ENCODE results near the gene PUM1. TPM values are rescaled to one million over a fixed set of nuclear protein-coding genes. Genes with fewer than 3 reads are reported as not detected.
A peak's percentile ranks its signal among the peaks of the same experiment; 100 is the strongest.

Gene PUM1
- total RNA-seq, 1 donor from 2014 or later = 188 TPM

DNA sequence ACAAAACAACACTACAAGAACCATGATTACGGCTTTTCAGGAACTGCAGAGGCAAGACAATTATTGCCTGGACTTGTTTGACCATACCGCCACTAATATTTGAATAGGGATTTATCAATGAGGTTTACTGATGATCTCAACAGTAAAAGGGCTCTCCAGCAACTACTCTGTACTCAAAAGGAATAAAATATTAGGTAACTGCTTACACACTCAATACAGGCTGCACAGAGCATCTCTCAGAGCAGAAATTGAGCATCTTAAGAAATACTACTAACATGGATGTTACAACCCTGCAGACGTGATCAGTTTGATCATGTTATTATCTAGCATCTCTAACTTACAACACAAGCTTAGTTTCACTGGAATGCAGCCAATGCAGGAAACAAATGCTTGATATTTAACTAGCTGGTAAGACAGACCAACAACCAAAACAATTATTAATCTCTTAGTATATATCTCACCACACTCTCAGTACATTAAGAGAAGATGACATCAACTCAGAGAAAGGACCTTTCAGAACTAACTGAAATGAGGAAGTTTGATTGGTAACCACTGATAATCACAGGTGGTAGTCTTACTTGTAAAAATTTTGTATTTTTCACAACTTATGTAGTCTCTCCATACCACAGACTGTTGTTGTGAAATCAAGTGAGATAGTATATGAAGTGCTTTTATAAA is 52.2 kb downstream of the PUM1 start:
- TF ChIP-seq, protein P1, sequence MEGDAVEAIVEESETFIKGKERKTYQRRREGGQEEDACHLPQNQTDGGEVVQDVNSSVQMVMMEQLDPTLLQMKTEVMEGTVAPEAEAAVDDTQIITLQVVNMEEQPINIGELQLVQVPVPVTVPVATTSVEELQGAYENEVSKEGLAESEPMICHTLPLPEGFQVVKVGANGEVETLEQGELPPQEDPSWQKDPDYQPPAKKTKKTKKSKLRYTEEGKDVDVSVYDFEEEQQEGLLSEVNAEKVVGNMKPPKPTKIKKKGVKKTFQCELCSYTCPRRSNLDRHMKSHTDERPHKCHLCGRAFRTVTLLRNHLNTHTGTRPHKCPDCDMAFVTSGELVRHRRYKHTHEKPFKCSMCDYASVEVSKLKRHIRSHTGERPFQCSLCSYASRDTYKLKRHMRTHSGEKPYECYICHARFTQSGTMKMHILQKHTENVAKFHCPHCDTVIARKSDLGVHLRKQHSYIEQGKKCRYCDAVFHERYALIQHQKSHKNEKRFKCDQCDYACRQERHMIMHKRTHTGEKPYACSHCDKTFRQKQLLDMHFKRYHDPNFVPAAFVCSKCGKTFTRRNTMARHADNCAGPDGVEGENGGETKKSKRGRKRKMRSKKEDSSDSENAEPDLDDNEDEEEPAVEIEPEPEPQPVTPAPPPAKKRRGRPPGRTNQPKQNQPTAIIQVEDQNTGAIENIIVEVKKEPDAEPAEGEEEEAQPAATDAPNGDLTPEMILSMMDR (IDR thresholded peaks at IDR 0.05; ENCODE audit: partially characterized antibody, unreplicated experiment) = no peak
- DNase-seq = no peak
- H3K4me3 Mint-ChIP-seq (ENCODE audit: unreplicated experiment) = no peak overlapping the region
- H3K27ac Mint-ChIP-seq (ENCODE audit: unreplicated experiment) = peak overlapping the region; percentile 7
- H3K36me3 Mint-ChIP-seq (ENCODE audit: unreplicated experiment) = no peaks in the 10 kb centered on the region
- H3K4me1 Mint-ChIP-seq (ENCODE audit: low read depth, unreplicated experiment) = peaks cover 34% of the 10 kb centered on the region
- H3K9me3 Mint-ChIP-seq (ENCODE audit: unreplicated experiment) = peaks cover 5% of the 10 kb centered on the region
- peaks cover 4% of the 10 kb centered on the region for H3K27me3 Mint-ChIP-seq (ENCODE audit: unreplicated experiment)

DNA sequence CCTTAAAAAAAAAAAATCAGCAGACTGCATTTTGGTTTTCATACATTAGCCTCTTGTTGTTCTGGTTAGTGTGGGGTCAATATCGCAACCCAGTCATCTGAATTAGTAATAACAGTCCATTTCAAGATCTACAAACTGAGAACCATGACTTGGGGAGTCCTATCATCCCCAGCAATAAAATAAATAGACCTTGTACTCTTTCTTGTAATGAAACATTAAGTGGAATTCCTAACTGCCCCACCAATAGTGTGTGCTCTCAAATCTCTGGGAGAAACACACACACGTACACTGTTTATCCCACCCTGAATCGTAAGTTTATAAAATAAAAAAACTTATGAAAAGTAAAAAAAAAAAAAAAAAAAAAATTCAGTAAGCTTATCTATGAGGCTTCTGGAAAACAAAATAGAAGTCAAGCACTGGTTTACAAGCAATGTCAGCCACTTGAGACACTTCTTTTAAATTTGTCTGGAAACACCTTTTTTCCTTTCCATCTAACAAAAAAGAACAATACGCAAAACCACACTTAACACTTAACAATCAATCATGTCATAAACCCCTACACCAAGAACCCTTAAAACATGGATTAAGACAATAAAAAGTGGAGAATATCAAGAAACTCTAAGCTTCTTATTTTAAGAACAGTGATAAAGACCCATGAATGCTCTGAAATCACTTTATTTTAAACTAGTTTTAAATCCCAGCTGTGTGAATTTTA is 53.1 kb downstream of the PUM1 start:
- H3K4me3 Mint-ChIP-seq (ENCODE audit: unreplicated experiment) = no peak overlapping the region
- peaks cover 4% of the 10 kb centered on the region for H3K27me3 Mint-ChIP-seq (ENCODE audit: unreplicated experiment)
- DNase-seq = no peak
- H3K36me3 Mint-ChIP-seq (ENCODE audit: unreplicated experiment) = no peaks in the 10 kb centered on the region
- H3K27ac Mint-ChIP-seq (ENCODE audit: unreplicated experiment) = no peak overlapping the region
- peaks cover 32% of the 10 kb centered on the region for H3K4me1 Mint-ChIP-seq (ENCODE audit: low read depth, unreplicated experiment)
- H3K9me3 Mint-ChIP-seq (ENCODE audit: unreplicated experiment) = peaks cover 4% of the 10 kb centered on the region
- TF ChIP-seq, protein P1 (IDR thresholded peaks at IDR 0.05; ENCODE audit: partially characterized antibody, unreplicated experiment) = no peak

DNA sequence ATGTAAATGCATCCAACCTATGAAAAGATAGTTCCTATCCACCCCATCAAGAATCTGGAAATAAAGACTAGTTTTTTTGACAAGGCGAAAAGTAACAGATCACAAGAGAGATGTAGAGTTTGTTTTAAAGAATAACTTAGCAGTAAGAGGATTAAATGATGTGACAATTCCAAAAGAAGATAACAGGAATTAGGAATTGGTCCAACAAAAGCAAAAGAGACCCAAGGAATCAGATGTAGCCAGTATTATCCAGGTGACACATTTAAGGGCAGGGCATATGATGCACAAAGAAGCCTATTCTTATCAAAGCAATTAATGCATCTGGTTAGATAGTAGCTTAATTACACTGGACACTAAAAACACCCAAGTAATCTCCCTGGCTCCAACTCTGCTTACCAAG is 53.8 kb downstream of the PUM1 start:
- H3K27ac Mint-ChIP-seq (ENCODE audit: unreplicated experiment) = peak overlapping the region; percentile 25
- no peaks in the 10 kb centered on the region for H3K36me3 Mint-ChIP-seq (ENCODE audit: unreplicated experiment)
- no peak overlapping the region for H3K4me3 Mint-ChIP-seq (ENCODE audit: unreplicated experiment)
- peaks cover 1% of the 10 kb centered on the region for H3K9me3 Mint-ChIP-seq (ENCODE audit: unreplicated experiment)
- DNase-seq = no peak
- TF ChIP-seq, protein P1 (IDR thresholded peaks at IDR 0.05; ENCODE audit: partially characterized antibody, unreplicated experiment) = no peak
- H3K27me3 Mint-ChIP-seq (ENCODE audit: unreplicated experiment) = peaks cover 4% of the 10 kb centered on the region
- peaks cover 27% of the 10 kb centered on the region for H3K4me1 Mint-ChIP-seq (ENCODE audit: low read depth, unreplicated experiment)

DNA sequence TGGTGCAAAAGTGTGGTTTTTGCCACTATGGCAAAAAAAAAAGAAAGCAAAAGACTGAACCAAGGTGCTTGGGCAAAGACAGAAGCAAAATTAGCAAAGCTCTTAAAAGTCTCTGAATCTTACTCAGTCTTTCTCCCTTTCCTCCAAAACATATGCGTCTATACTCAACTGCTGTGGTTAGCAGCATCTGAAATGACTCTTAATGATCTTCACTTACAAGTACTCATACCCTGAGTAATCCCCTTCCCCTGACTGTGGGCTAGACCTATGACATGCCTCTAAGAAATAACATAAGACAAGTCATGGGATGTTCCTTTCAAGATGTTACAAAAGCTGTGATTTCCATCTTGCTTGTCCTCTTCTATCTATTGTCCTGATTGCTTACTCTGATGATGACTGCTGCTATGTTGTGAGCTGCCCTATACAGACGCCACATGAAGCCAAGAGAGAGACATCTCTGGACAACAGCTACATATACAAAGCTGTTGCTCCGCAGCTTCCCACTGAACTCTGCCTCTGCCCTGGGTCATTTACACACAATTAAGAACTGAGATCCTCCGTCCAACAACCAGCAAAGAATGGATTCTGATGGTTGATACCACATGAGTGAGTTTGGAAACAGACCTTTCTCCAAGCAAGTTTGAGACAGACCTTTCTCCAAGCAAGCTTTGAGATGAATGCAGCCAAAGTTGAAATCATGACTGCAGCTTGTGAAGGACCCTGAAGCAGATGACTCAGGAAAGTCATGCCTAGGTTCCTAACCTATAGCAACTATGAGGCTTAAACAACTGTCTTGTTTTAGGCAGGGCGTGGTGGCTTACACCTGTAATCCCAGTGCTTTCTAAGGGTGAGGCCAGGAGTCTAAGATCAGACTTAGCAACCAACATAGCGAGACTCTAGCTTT is 55.2 kb downstream of the PUM1 start:
- Mint-ChIP-seq H3K27me3 (ENCODE audit: unreplicated experiment) (peaks cover 6% of the 10 kb centered on the region), H3K4me1 (ENCODE audit: low read depth, unreplicated experiment) (peaks cover 34% of the 10 kb centered on the region), H3K4me3 (ENCODE audit: unreplicated experiment) (no peak overlapping the region), H3K9me3 (ENCODE audit: unreplicated experiment) (peaks cover 1% of the 10 kb centered on the region), H3K27ac (ENCODE audit: unreplicated experiment) (peak overlapping the region; percentile 0), H3K36me3 (ENCODE audit: unreplicated experiment) (no peaks in the 10 kb centered on the region)
- TF ChIP-seq, protein P1 (IDR thresholded peaks at IDR 0.05; ENCODE audit: partially characterized antibody, unreplicated experiment) = no peak
- no peak for DNase-seq
